ENCODE data around the gene NUDC.
"Not testable (repeated sequence)": the region's sequence is repeated elsewhere in the genome, so short reads cannot be mapped to it uniquely, and the experiment has no call there.

NUDC gene

DNA sequence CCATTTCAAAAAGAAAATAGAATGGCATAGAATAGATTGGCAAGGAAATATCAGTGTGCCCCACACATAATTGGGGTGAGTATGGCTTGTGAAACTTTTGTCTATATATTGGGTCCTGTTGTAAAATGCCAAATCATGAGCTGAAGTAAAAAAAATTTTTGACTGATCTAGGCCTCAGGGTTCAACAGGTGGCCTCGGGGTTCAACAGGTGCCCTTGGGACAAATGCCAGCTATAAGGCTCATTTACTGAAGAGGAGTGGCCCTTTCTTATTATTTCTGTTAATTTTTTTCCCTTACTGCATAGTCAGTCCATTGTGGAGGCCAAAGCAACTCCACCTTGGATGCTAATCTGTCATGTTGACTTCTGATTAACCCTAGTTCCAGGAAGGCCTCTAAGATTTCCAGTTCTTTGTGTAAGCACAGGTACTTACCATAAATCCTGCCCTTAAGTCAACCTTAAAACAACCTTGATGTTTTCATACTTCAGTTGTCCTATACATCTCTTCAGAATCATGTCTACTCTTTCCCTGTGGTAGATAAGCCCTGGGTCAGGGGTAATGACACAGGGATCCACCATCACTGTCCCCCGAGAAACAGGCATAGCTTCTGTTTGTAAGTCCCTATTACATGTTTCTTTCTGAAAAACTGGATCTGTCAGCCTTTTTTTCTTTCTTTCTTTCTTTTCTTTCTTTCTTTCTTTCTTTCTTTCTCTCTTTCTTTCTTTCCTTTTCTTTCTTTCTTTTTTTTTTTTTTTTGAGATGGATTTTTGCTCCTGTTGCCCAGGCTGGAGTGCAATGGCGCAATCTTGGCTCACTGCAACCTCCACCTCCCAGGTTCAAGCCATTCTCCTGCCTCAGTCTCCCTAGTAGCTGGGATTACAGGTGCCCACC is 55.3 kb downstream of the NUDC start:
- DNase-seq, result no peak
- intact Hi-C loops (cut with DNase I), result no loop called here

DNA sequence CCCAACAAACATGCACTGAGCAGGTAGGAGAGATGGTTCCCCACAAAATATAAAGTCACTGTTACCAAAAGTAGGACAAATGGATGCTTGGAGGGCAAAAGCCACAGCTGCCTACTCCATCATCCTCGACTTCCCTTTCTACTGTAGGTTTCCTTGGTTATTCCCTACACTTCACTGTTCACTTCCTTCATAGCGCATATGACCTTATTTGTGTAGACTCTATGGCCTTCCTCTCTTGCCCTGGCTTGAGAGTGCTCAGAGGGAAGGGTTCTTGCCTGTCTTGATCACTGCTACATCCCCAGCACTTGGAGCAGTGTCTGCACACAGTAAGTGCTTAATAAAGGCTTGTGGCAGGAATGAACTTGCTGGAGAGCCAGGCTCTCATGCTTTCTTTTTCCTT is 57.4 kb downstream of the NUDC start:
- intact Hi-C loops (cut with DNase I), result no loop called here
- no peak for DNase-seq

DNA sequence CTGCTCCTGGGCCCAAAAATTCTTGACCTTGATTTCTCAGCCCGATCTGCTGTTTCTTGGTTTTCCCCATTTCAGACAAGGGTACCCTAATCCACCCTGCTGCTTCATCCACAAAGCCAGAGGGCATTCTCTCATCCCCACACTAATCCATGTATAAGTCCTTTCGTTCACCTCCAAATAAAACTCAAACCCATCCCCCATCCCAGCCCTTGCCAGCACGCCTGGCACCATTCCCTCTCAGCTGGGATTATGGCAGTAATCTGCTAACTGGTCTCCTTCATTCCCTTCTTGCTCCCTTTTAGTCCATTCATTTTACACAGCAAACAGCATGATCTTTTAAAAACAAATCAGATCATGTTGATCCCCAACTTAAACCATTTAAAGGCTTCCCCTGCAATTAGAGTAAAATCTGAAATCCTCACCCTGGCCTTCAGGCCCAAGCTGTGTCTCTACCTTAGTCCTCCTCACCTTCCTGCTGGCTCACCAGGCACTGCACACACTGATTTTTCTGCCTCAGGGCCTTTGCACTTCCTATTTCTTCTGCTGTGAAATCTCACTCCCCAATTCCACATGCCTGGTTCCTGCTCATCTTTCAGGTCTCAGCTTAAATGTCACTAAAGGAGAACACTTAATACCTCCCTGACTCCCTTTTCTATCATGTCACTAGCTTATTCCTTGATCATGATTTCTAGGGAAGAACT is 59.8 kb downstream of the NUDC start:
- no peak for DNase-seq
- intact Hi-C loops (cut with DNase I), result no loop called here

DNA sequence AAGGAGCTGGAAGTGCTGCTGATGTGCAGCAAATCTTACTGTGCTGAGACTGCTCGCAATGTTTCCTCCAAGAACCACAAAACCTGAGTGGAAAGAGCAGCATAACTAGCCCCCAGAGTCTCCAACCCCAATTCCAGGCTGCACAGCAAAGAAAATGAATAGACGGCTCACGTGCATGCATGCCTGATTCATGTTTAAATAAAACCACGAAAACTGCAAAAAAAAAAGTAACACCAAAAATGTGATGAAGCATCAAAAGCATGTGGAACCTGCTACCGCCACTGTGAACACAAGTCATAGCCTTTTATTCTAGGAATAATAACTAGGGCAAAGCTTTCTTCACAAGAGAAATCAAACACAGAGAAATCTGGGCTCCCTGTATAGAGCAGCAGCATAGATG is 62.3 kb downstream of the NUDC start:
- intact Hi-C loops (cut with DNase I), result no loop called here

DNA sequence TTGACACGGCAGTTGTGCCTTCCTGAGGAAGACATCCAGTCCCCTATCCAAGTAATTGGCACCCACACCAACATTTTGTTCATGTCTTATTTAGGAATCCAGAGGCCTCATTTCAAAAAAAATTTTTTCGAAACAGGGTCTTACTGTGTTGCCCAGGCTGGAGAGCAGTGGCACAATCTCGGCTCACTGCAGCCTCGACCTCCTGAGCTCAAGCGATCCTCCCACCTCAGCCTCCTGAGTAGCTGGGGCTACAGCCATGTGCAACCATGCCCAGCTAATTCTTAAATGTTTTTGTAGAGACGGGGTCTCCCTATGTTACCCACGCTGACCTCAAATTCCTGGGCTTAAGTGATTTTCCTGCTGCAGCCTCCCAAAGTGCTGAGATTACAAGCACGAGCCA is 62.7 kb downstream of the NUDC start:
- intact Hi-C loops (cut with DNase I), result no loop called here

More for the DNA sequence above, 62.3 kb downstream of the NUDC start:
- no peak for DNase-seq

DNA sequence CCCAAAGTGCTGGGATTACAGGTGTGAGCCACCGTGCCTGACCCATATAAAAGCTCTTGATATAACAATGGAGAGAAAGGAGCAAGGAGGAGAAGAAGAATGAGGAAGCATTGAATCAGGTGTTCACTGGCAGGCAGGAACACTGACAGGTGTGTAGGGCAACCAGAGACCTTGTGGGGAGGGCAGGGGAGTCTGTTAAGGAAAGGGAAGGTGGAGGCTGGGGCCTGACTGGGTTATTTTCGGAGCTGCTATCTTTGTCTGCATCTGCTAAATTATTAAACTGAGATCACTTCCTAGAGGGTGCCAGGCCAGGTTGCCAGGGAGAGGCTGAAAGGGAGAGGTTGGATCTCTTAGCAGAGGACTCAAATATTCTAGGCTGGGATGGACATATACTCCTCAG is 65.1 kb downstream of the NUDC start:
- intact Hi-C loops (cut with DNase I), result no loop called here
- peak in 34 of 42 donors; percentile 14 to 85 (median 53) for DNase-seq

More for the DNA sequence above, 62.7 kb downstream of the NUDC start:
- DNase-seq, result no peak

DNA sequence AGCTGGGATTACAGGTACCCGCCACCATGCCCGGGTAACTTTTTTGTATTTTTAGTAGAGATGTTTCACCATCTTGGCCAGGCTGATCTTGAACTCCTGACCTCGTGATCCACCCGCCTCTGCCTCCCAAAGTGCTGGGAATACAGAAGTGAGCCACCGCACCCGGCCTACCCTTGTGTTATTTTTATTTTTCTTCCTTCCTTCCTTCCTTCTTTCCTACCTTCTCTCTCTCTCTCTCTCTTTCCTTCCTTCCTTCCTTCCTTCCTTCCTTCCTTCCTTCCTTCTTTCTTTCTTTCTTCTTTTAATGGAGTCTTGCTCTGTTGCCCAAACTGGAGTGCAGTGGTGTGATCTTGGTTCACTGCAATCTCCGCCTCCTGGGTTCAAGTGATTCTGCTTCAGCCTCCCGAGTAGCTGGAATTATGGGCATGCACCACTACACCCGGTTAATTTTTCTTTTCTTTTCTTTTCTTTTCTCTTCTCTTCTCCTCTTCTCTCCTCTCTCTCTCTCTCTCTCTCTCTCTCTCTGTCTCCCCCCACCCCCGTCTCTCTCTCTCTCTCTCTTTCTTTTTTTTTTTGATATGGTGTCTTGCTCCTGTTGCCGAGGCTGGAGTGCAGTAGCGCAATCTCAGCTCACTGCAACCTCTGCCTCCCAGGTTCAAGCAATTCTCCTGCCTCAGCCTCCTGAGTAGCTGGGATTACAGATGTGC is 68.0 kb downstream of the NUDC start:
- DNase-seq; intact Hi-C loops (cut with DNase I): not testable (repeated sequence)

DNA sequence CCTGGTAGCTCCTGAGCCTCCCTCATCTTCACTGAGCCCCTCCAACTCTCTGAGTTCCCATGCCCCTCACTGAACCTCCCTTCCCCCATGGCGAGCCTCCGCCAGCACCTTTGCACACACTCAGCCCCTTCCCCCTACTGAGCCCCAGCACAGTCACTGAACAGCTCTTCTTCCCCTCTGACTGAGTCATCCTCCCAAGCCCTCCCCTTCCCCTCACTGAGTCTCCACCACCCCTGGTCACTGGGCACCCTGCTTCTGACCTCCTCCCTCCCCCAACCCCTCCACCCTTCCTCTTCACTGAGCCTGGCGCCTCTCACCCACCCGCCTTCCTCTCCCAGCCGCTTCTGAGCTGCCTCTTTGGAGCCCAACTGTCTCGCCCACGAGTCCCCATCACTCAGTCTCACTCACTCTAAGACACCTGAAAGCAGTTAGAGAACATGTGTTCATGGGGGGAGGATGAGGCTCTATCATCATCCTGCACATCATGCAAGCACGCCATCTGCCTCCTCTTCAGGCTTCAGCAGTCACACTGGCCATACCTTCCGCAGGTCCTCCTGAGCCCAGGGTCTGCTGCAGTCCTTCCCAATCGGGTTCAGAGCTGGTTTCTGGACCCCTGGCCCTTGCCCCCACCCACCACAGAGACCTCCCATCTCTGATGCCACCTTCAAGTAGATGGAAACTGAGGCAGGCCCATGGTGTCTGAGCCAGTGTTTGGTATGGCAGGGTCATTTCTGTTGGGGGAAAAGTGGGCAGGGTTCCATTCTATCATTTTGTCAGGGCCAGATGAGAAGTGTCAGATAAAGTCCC is 70.0 kb downstream of the NUDC start:
- DNase-seq, result peak in 41 of 42 donors; percentile 35 to 93 (median 67)
- intact Hi-C loops (cut with DNase I), result no loop called here

DNA sequence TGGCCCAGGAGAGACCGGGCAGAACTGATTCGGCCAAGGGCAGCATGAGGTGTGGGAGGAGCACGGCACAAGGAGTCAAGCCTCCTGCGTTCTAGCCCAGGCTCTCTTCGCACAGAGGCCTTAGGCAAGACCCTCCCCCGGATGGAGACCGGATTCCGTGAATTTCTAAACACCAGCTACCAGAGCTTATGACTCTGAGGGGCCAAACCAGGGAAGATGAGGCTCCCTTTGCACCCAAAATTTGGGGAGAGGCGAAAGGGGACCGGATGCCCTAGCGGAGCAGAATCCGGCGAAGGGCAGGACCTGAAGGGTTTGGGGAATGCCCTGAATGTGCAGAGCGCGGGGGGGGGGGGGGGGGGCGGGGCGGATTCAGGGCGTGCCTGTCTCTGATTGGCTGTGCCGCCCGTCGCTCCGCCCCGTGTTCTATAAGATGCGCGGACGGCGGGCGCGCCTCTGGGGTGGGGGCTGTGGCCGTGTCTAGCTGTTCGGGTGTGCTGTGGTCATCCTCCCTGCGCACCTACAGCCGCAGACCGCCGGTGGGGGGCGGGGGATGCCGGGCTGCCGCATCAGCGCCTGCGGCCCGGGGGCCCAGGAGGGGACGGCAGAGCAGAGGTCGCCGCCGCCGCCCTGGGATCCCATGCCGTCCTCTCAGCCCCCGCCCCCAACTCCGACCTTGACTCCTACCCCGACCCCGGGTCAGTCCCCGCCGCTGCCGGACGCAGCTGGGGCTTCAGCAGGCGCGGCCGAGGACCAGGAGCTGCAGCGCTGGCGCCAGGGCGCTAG is 71.9 kb downstream of the NUDC start, which contains the start of gene TRNP1:
Gene TRNP1, plus strand, starts transcription at position 456 of the 783 bp plus-strand sequence. Its CDS starts 95 bp downstream, at position 551.
- intact Hi-C loops (cut with DNase I), result no loop called here
- DNase-seq, result peak; percentile 66 to 91 (median 81)

DNA sequence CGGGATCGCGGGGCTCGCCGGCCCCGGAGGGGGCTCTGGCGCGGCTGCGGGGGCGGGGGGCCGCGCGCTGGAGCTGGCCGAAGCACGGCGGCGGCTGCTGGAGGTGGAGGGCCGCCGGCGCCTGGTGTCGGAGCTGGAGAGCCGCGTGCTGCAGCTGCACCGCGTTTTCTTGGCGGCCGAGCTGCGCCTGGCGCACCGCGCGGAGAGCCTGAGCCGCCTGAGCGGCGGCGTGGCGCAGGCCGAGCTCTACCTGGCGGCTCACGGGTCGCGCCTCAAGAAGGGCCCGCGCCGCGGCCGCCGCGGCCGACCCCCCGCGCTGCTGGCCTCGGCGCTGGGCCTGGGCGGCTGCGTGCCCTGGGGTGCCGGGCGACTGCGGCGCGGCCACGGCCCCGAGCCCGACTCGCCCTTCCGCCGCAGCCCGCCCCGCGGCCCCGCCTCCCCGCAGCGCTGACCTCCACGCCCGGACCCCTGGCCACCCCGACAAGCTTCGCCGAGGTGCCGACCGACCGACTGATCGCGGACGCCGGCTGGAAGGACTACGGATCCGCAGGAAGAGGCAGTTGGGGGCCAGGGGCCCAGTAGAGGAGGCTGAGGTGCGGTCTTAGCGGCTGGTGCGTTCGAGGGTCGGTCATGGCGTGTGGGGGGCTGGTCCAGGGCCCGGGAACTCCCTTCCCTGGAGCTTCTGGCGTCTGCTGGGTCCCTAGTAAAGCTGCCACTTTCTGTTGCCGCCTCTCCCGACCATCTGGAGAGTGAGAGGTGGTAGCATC is 72.7 kb downstream of the NUDC start:
- peak in 6 of 42 donors; percentile 20 to 42 (median 36) for DNase-seq
- intact Hi-C loops (cut with DNase I), result no loop called here

DNA sequence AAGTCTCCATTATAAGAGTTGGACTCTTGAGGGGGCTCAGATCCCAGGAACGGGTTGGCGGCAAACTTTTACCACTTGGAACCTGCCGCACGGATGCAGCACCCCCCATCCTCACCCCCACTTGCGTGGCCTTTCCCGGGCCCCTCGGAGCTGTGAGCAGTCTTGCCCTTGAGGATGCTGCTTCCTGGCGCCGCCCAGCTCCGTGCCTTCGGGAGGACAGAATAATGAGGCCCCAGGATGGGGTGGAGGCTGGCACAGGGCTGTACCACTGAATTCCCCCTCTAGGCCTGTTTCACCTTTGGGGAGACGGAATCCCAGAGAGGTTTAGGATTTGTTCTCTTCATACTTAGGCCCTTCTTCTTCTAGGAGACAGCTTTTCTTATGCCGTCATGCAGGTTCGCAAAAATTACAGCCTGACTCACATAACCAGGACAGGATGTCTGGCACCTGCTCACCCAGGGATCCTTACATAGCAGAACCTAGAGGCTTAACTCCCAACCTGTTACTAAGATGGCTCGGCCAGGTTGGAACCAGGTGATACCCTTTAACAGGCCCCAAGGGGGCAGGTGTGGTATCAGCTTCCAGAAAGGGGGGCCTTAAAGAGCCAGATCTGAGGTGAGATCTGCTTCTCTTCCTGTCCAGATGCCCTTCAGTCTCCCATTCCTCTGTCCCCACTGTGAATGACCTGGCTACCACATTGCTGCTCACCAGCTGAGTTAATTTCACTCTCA is 73.4 kb downstream of the NUDC start:
- intact Hi-C loops (cut with DNase I), result no loop called here
- peak in 22 of 42 donors; percentile 15 to 71 (median 50) for DNase-seq

DNA sequence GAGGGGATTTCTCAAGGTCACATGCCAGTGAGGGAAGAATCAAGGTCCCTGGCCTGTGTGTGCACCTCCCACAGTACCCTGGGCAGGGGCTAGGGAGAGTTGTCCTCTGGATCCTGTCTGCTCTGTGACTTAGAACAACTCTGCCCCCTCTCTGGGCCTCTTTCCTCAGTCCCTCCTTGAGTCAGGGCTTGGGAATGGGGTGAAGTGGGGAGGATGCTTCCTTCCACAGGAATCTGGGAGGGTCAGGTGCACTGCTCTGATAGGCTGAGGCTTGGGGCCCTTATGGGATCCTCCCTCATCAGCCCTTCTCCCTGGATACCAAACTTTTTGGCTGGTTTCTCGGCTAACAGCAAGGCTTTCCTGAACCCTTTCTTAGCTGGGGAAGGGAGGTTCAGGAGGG is 74.5 kb downstream of the NUDC start:
- DNase-seq, result no peak
- intact Hi-C loops (cut with DNase I), result no loop called here
